Neural cell (in vitro differentiated cells): ENCODE results near the gene C1orf198.

Source experiments
- EZH2 ChIP-seq: fragments of 200-600, 300-800 bp; shearing (Covaris generic), sonication (generic); IDR thresholded peaks from 2 replicates; pipeline ENCODE4 v1.6.1; 2014; ENCODE audit warnings: antibody characterized with exemption, low read length, borderline replicate concordance, mild to moderate bottlenecking; ENCODE audit not compliant: insufficient read depth, poor library complexity, severe bottlenecking
- POLR2AphosphoS5 ChIP-seq: IDR thresholded peaks from 2 replicates; pipeline ENCODE4 v1.6.1; 2012
- SMC3 ChIP-seq: fragments of 450-650 bp; conservative IDR thresholded peaks from 2 replicates; pipeline ENCODE4 v1.6.1; 2014; ENCODE audit warnings: antibody characterized with exemption, mild to moderate bottlenecking, moderate library complexity; ENCODE audit not compliant: poor library complexity
- TAF1 ChIP-seq: IDR thresholded peaks from 2 replicates; pipeline ENCODE4 v1.6.1; 2012; ENCODE audit warnings: low read depth
- TF ChIP-seq, protein P1 (sequence below): fragments of 450-650 bp; IDR thresholded peaks from 2 replicates; pipeline ENCODE4 v1.5.1; 2014; ENCODE audit warnings: antibody characterized with exemption, mild to moderate bottlenecking, moderate library complexity; ENCODE audit not compliant: poor library complexity, severe bottlenecking

DNA sequence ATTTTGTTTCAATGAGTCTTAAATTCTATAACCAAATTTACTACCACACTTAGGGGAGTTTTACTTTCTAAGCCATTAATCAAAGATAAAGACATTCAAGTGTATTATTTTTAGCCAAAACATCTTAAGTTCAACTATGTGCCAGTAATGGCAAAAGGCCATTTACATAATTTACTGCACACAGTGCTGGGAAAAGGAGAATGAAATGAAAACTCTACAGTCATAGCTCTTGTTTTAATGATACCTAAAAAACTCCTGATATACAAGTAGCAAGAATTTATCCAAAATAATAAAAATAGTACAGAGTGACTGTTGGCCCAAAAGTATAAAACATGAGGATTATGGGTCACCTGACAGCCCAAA is 42.4 kb upstream of the C1orf198 start:
- TF ChIP-seq, protein P1, sequence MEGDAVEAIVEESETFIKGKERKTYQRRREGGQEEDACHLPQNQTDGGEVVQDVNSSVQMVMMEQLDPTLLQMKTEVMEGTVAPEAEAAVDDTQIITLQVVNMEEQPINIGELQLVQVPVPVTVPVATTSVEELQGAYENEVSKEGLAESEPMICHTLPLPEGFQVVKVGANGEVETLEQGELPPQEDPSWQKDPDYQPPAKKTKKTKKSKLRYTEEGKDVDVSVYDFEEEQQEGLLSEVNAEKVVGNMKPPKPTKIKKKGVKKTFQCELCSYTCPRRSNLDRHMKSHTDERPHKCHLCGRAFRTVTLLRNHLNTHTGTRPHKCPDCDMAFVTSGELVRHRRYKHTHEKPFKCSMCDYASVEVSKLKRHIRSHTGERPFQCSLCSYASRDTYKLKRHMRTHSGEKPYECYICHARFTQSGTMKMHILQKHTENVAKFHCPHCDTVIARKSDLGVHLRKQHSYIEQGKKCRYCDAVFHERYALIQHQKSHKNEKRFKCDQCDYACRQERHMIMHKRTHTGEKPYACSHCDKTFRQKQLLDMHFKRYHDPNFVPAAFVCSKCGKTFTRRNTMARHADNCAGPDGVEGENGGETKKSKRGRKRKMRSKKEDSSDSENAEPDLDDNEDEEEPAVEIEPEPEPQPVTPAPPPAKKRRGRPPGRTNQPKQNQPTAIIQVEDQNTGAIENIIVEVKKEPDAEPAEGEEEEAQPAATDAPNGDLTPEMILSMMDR, result no peak
- TF ChIP-seq SMC3 (no peak), POLR2AphosphoS5 (no peak), EZH2 (no peak), TAF1 (no peak)
